HEK293T (cell line): ENCODE measurements around the gene SLC38A3.

Experiments used
- BHLHE40 ChIP-seq: fragments of 450-650 bp; IDR thresholded peaks from 2 replicates; pipeline ENCODE4 v1.6.1; 2016; ENCODE audit warnings: mild to moderate bottlenecking, moderate library complexity, borderline replicate concordance
- CTBP1 ChIP-seq: fragments of 450-650 bp; IDR thresholded peaks from 2 replicates; pipeline ENCODE4 v1.6.1; 2016; ENCODE audit warnings: borderline replicate concordance
- ELF4 ChIP-seq: fragments of 450-650 bp; IDR thresholded peaks from 2 replicates; pipeline ENCODE4 v1.6.1; 2017; ENCODE audit warnings: antibody characterized with exemption
- FOXA1 ChIP-seq: fragments of 450-650 bp; IDR thresholded peaks from 2 replicates; pipeline ENCODE4 v1.6.1; 2016; ENCODE audit warnings: mild to moderate bottlenecking
- FOXM1 ChIP-seq: fragments of 450-650 bp; IDR thresholded peaks from 2 replicates; pipeline ENCODE4 v1.6.1; 2017; ENCODE audit warnings: mild to moderate bottlenecking, borderline replicate concordance
- HDGF ChIP-seq: fragments of 450-650 bp; IDR thresholded peaks from 2 replicates; pipeline ENCODE4 v1.6.1; 2017; ENCODE audit warnings: antibody characterized with exemption, borderline replicate concordance
- LEF1 ChIP-seq: fragments of 450-650 bp; IDR thresholded peaks from 2 replicates; pipeline ENCODE4 v1.6.1; 2017; ENCODE audit warnings: mild to moderate bottlenecking, borderline replicate concordance
- NFRKB ChIP-seq: fragments of 450-650 bp; IDR thresholded peaks from 2 replicates; pipeline ENCODE4 v1.6.1; 2016; ENCODE audit warnings: mild to moderate bottlenecking, moderate library complexity
- PKNOX1 ChIP-seq: fragments of 450-650 bp; IDR thresholded peaks from 2 replicates; pipeline ENCODE4 v1.6.1; 2016
- SUZ12 ChIP-seq: fragments of 450-650 bp; IDR thresholded peaks from 2 replicates; pipeline ENCODE4 v1.6.1; 2016; ENCODE audit warnings: mild to moderate bottlenecking
- ZNF384 ChIP-seq: fragments of 450-650 bp; IDR thresholded peaks from 2 replicates; pipeline ENCODE4 v1.6.1; 2016

DNA sequence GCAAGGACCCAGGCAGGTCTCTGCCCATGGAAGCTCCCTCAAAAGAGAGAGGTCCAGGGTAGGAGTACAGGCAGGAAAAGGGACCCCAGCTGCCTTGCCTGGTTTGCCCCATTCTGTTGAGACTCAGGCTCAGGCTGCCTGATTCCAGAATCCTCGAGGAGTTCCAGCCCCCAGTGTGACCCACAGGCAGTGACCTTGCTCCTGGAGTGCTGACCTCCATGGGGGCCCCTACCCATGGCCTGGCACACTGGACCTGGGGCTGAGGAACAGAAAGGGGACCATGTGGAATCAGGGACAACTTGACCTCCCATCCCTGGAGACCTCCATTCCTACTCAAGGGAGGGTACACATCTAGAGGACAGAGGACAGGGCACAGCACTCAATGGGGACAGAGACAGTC lies 60.5 kb downstream of the SLC38A3 start:
- TF ChIP-seq HDGF (no peak), ZNF384 (no peak), FOXA1 (no peak), BHLHE40 (no peak), NFRKB (no peak), CTBP1 (no peak), SUZ12 (no peak), ELF4 (no peak), LEF1 (no peak), FOXM1 (no peak), PKNOX1 (no peak)
